DND-41 (cell line): ENCODE results near the gene RNF145.

Experiments
- ATAC-seq: fragments of 200-7000 bp; cut with Tn5 transposase; 3 replicates; pipeline ENCODE4 v1.9.1; 2021; ENCODE audit warnings: low read depth; ENCODE audit not compliant: insufficient read depth
- DNase-seq: peaks from one replicate; pipeline ENCODE4 v3.0.0-alpha.2; 2020
- H2AFZ ChIP-seq: 2 replicates; pipeline ENCODE4 v1.6.0; 2012; ENCODE audit warnings: low read depth, low read length
- H3K27ac ChIP-seq: 2 replicates; pipeline ENCODE4 v1.5.1; 2012; ENCODE audit warnings: low read length, inconsistent platforms
- H3K27me3 ChIP-seq: fragments of 200-600 bp; sonication (generic); 2 replicates; pipeline ENCODE4 v1.6.0; 2012; ENCODE audit warnings: low read length, mild to moderate bottlenecking, inconsistent platforms; ENCODE audit not compliant: insufficient read depth, poor library complexity
- H3K36me3 ChIP-seq: 2 replicates; pipeline ENCODE4 v1.5.1; 2012; ENCODE audit warnings: low read length, inconsistent platforms; ENCODE audit not compliant: insufficient read depth
- H3K4me1 ChIP-seq: 2 replicates; pipeline ENCODE4 v1.5.1; 2012; ENCODE audit warnings: mild to moderate bottlenecking, low read length; ENCODE audit not compliant: insufficient read depth
- H3K4me2 ChIP-seq: 2 replicates; pipeline ENCODE4 v1.6.0; 2012; ENCODE audit warnings: mild to moderate bottlenecking, moderate library complexity, low read length, inconsistent platforms; ENCODE audit not compliant: insufficient read depth
- H3K4me3 ChIP-seq, 2 experiments: fragments of 200-600 bp in 1 of 2; shearing (Covaris generic) in 1 of 2; 2 replicates each; pipeline ENCODE4 v1.5.1; 2012 to 2016; ENCODE audit warnings: inconsistent platforms in 2 of 2, low read length in 2 of 2, mild to moderate bottlenecking in 2 of 2, low read depth in 1 of 2, moderate library complexity in 1 of 2
- H3K79me2 ChIP-seq: 2 replicates; pipeline ENCODE4 v1.6.0; 2012; ENCODE audit warnings: low read length, inconsistent platforms; ENCODE audit not compliant: insufficient read depth
- H3K9ac ChIP-seq: 2 replicates; pipeline ENCODE4 v1.6.0; 2012; ENCODE audit warnings: low read depth, mild to moderate bottlenecking, inconsistent platforms, low read length, moderate library complexity
- H3K9me3 ChIP-seq: 2 replicates; pipeline ENCODE4 v1.5.1; 2012; ENCODE audit warnings: low read length, moderate library complexity, mild to moderate bottlenecking, inconsistent platforms; ENCODE audit not compliant: insufficient read depth, severe bottlenecking
- H4K20me1 ChIP-seq: 2 replicates; pipeline ENCODE4 v1.6.0; 2012; ENCODE audit warnings: low read length; ENCODE audit not compliant: insufficient read depth
- CTCF ChIP-seq: IDR thresholded peaks from 2 replicates; pipeline ENCODE4 v1.5.1; 2012; ENCODE audit warnings: borderline replicate concordance, low read length, moderate library complexity, mild to moderate bottlenecking; ENCODE audit not compliant: poor library complexity, severe bottlenecking; ENCODE audit errors: extremely low read depth
- EZH2 ChIP-seq: IDR thresholded peaks from 3 replicates; pipeline ENCODE4 v1.6.1; 2012; ENCODE audit warnings: borderline replicate concordance, low read depth, mild to moderate bottlenecking, moderate library complexity, low read length, inconsistent platforms; ENCODE audit not compliant: severe bottlenecking

Gene RNF145

GRCh38 chr5:159208514-159209437 lies 577 bp downstream of the RNF145 start:
- Histone ChIP-seq H3K9ac (peak overlapping the region; percentile 87), H3K27me3 (no peaks in the 10 kb centered on the region), H3K79me2 (peaks cover 60% of the 10 kb centered on the region), H2AFZ (peak overlapping the region; percentile 96), H3K36me3 (no peaks in the 10 kb centered on the region; the same call in 1 of the 2 replicates), H3K9me3 (no peaks in the 10 kb centered on the region), H3K27ac (peak overlapping the region; percentile 94), H3K4me3 (peak overlapping the region; percentile 79 to 92), H3K4me1 (peaks cover 48% of the 10 kb centered on the region), H3K4me2 (peak overlapping the region; percentile 93), H4K20me1 (peaks cover 36% of the 10 kb centered on the region; the same call in 1 of the 2 replicates)
- TF ChIP-seq EZH2 (no peak), CTCF (no peak)
- DNase-seq, result peak; percentile 46
- ATAC-seq, result peak; percentile 10

GRCh38 chr5:159207686-159208513 lies 1.5 kb downstream of the RNF145 start:
- peaks cover 48% of the 10 kb centered on the region for H3K4me1 ChIP-seq
- H4K20me1 ChIP-seq, result peaks cover 44% of the 10 kb centered on the region; the same call in 1 of the 2 replicates
- H3K4me3 ChIP-seq, result peak overlapping the region; percentile 79 to 92
- H3K4me2 ChIP-seq, result peak overlapping the region; percentile 93
- H2AFZ ChIP-seq, result peak overlapping the region; percentile 96
- ATAC-seq, result peak; percentile 83
- DNase-seq, result peak; percentile 90
- peaks cover 7% of the 10 kb centered on the region for H3K36me3 ChIP-seq
- peak; percentile 10 for TF ChIP-seq CTCF
- no peak for TF ChIP-seq EZH2
- H3K27me3 ChIP-seq, result no peaks in the 10 kb centered on the region
- peak overlapping the region; percentile 94 for H3K27ac ChIP-seq
- peaks cover 69% of the 10 kb centered on the region for H3K79me2 ChIP-seq
- H3K9ac ChIP-seq, result peak overlapping the region; percentile 87
- no peaks in the 10 kb centered on the region for H3K9me3 ChIP-seq

- Histone ChIP-seq H3K4me1 (peaks cover 48% of the 10 kb centered on the region), H4K20me1 (peaks cover 46% of the 10 kb centered on the region; the same call in 1 of the 2 replicates), H2AFZ (peak overlapping the region; percentile 96)
These were observed 2.1 kb downstream of the RNF145 start for GRCh38 chr5:159207222-159207685.

More at GRCh38 chr5:159207222-159207685, 2.1 kb downstream of the RNF145 start:
- Histone ChIP-seq H3K9me3 (no peaks in the 10 kb centered on the region), H3K9ac (peak overlapping the region; percentile 87), H3K4me3 (peak overlapping the region; percentile 79 to 92), H3K4me2 (peak overlapping the region; percentile 93), H3K36me3 (peaks cover 11% of the 10 kb centered on the region), H3K27ac (peak overlapping the region; percentile 94), H3K27me3 (no peaks in the 10 kb centered on the region), H3K79me2 (peaks cover 75% of the 10 kb centered on the region)
- ATAC-seq, result no peak
- TF ChIP-seq CTCF, result no peak
- DNase-seq, result no peak
